ENCODE data around the gene GRSF1.

GRCh38 chr4:70849291-70849690, 9.6 kb upstream of the GRSF1 start:
- TF ChIP-seq CTCF (IDR thresholded peaks at IDR 0.05) (no peak), POLR2A (IDR thresholded peaks at IDR 0.05) (no peak)

Data from upper lobe of left lung (tissue), 4 donors.